HCT116 (cell line): ENCODE results near the gene SLC25A18. TPM values are rescaled to one million over a fixed set of nuclear protein-coding genes. Genes with fewer than 3 reads are reported as not detected.
"Not testable (repeated sequence)": the region's sequence is repeated elsewhere in the genome, so short reads cannot be mapped to it uniquely, and the experiment has no call there.

Source experiments
- ATAC-seq: fragments of 200-7000 bp; cut with Tn5 transposase; 2 replicates; pipeline ENCODE4 v1.9.1; 2020; ENCODE audit warnings: mild to moderate bottlenecking, moderate library complexity
- BruUV-seq: library from RNA; stranded (reverse); fragments of 400-500 nt; replicated peaks from 2 replicates; lab custom pipeline; 2021; lab: Mats Ljungman, UMichigan
- CTCF ChIA-PET: fragments of 300-600 bp; sonication (Branson Sonifier 250); formaldehyde crosslinking; loops from one replicate; lab custom pipeline; 2021; ENCODE audit warnings: antibody characterized with exemption; lab: Charles Lee
- POLR2A ChIA-PET: fragments of 300-600, 350-600 bp; sonication (Branson Sonifier 250); formaldehyde crosslinking; loops from one replicate; lab custom pipeline; 2021; ENCODE audit warnings: antibody characterized with exemption; lab: Charles Lee
- RAD21 ChIA-PET, 2 experiments: fragments of 300-600 bp; sonication (Branson Sonifier 250); formaldehyde crosslinking; loops; one replicate each; lab custom pipeline; 2023; ENCODE audit warnings: low total read pairs in 2 of 2; ENCODE audit not compliant: uncharacterized antibody in 2 of 2, unreplicated experiment in 2 of 2, low non-redundant PET in 1 of 2; lab: Charles Lee
- DNase-seq: peaks from one replicate; pipeline ENCODE4 v3.0.0-alpha.2; 2010; ENCODE audit warnings: low read depth, low spot score
- H2AFZ ChIP-seq: fragments of 200-600 bp; shearing (Covaris generic), sonication (generic); 2 replicates; pipeline ENCODE4 v1.6.1; 2017; ENCODE audit warnings: low read depth, mixed run types, mixed read lengths, antibody characterized with exemption, low read length; ENCODE audit not compliant: poor library complexity, severe bottlenecking
- H3K27ac ChIP-seq: 2 replicates; pipeline ENCODE4 v1.5.1; 2012; ENCODE audit warnings: low read depth, low read length
- H3K27me3 ChIP-seq: fragments of 200-600 bp; sonication (generic); 2 replicates; pipeline ENCODE4 v1.6.1; 2016; ENCODE audit warnings: mixed run types, low read length, mixed read lengths; ENCODE audit not compliant: insufficient read depth
- H3K36me3 ChIP-seq, 2 experiments: fragments of 200-500 bp in 1 of 2; fragments of 200-600 bp in 1 of 2; sonication (Bioruptor generic) in 1 of 2; sonication (generic) in 1 of 2; 2 replicates each; pipeline versions ENCODE4 v1.5.1 to v1.6.1; 2014 to 2016; ENCODE audit warnings: low read length in 2 of 2, inconsistent platforms in 1 of 2, mixed read lengths in 1 of 2, mixed run types in 1 of 2; ENCODE audit not compliant: insufficient read depth in 2 of 2, control insufficient read depth in 1 of 2
- H3K4me1 ChIP-seq, 2 experiments: fragments of 200-600 bp in 1 of 2; sonication (generic) in 1 of 2; 2 replicates each; pipeline versions ENCODE4 v1.5.1 to v1.6.1; 2012 to 2017; ENCODE audit warnings: low read length in 2 of 2, inconsistent platforms in 1 of 2, mild to moderate bottlenecking in 1 of 2, mixed read lengths in 1 of 2, mixed run types in 1 of 2, moderate library complexity in 1 of 2; ENCODE audit not compliant: insufficient read depth in 2 of 2, control insufficient read depth in 1 of 2
- H3K4me2 ChIP-seq: fragments of 200-600 bp; sonication (generic); 2 replicates; pipeline ENCODE4 v1.6.1; 2017; ENCODE audit warnings: mixed run types, low read length, mixed read lengths
- H3K4me3 ChIP-seq, 2 experiments: fragments of 200-600 bp in 1 of 2; sonication (generic) in 1 of 2; replicated peaks in 1 of 2; 2 replicates each; pipeline ENCODE4 v1.5.1; 2011 to 2016; ENCODE audit warnings: low read length in 2 of 2, control low read depth in 1 of 2, low read depth in 1 of 2, mild to moderate bottlenecking in 1 of 2, mixed read lengths in 1 of 2, mixed run types in 1 of 2
- H3K79me2 ChIP-seq: fragments of 200-600 bp; sonication (generic); 2 replicates; pipeline ENCODE4 v1.6.1; 2017; ENCODE audit warnings: mild to moderate bottlenecking, mixed run types, low read length, moderate library complexity, mixed read lengths; ENCODE audit not compliant: insufficient read depth
- H3K9ac ChIP-seq: fragments of 200-600 bp; sonication (generic); 2 replicates; pipeline ENCODE4 v1.6.1; 2016; ENCODE audit warnings: low read length, mixed read lengths
- H3K9me2 ChIP-seq: fragments of 200-600 bp; sonication (generic), shearing (Covaris generic); 2 replicates; pipeline ENCODE4 v1.6.1; 2017; ENCODE audit warnings: mixed run types, mild to moderate bottlenecking, moderate library complexity; ENCODE audit not compliant: insufficient read depth
- H3K9me3 ChIP-seq, 2 experiments: fragments of 200-500 bp in 1 of 2; fragments of 200-600 bp in 1 of 2; sonication (Bioruptor generic) in 1 of 2; sonication (generic) in 1 of 2; 2 replicates each; pipeline ENCODE4 v1.6.1; 2014 to 2017; ENCODE audit warnings: low read length in 2 of 2, mixed read lengths in 2 of 2, inconsistent platforms in 1 of 2, low read depth in 1 of 2, mild to moderate bottlenecking in 1 of 2, mixed run types in 1 of 2, moderate library complexity in 1 of 2; ENCODE audit not compliant: control insufficient read depth in 1 of 2, insufficient read depth in 1 of 2
- H4K20me1 ChIP-seq: fragments of 200-600 bp; sonication (generic), shearing (Covaris generic); 2 replicates; pipeline ENCODE4 v1.6.1; 2017; ENCODE audit warnings: mixed run types, mild to moderate bottlenecking, moderate library complexity; ENCODE audit not compliant: insufficient read depth
- EZH2 ChIP-seq: fragments of 200-600 bp; sonication (generic); IDR thresholded peaks from 2 replicates; pipeline ENCODE4 v1.6.1; 2017; ENCODE audit warnings: antibody characterized with exemption, mixed run types
- FOSL1 ChIP-seq: IDR thresholded peaks from 2 replicates; pipeline ENCODE4 v1.6.1; 2012; ENCODE audit warnings: low read depth
- POLR2A ChIP-seq: IDR thresholded peaks from 2 replicates; pipeline ENCODE4 v1.7.0; 2011; ENCODE audit warnings: borderline replicate concordance; ENCODE audit not compliant: insufficient read depth, insufficient read length; ENCODE audit errors: extremely low read depth
- SP1 ChIP-seq: IDR thresholded peaks from 2 replicates; pipeline ENCODE4 v1.6.1; 2012; ENCODE audit warnings: low read depth
- SRF ChIP-seq: IDR thresholded peaks from 2 replicates; pipeline ENCODE4 v1.6.1; 2012; ENCODE audit warnings: low read depth
- intact Hi-C: fragments of 100-400 bp; cut with micrococcal nuclease; formaldehyde crosslinking; loops from 2 replicates; pipeline ENCODE4 v1.10.0; 2022
- total RNA-seq: library from RNA; stranded (reverse); gene quantifications from one replicate; pipeline ENCODE4 v1.2.1, GENCODE V29; 2021; ENCODE audit not compliant: unreplicated experiment
- TF ChIP-seq, protein P1 (sequence below): IDR thresholded peaks from 2 replicates; pipeline ENCODE4 v1.6.1; 2012; ENCODE audit warnings: low read depth

SLC25A18 gene
- total RNA-seq, 1 experiment from 2014 or later: not detected

DNA sequence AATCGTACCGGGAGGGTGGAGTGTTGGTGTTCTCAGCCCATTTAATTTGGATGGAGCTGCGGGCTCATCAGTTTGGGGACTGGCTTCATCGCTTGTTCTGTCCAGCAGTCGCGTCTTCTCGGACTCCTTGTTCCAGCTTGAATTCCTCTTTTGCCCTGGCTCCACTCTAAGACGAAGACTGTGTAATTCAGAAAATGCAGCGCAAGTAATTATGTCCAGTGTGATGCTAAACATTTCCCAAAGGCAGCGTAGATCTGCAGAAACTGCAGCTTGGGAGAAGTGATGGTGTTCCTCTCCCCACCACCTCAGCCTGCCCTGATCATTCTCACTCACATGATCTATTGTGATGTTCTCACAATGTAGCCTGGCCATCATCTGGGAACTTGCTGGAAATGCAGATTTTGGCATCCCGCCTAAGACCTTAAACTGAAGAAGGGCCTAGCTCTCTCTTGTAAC, 666 bp downstream of the SLC25A18 start:
- no peak for TF ChIP-seq FOSL1
- no peak for TF ChIP-seq EZH2
- TF ChIP-seq SP1: no peak
- TF ChIP-seq POLR2A: no peak
- TF ChIP-seq SRF: no peak
- TF ChIP-seq, protein P1, sequence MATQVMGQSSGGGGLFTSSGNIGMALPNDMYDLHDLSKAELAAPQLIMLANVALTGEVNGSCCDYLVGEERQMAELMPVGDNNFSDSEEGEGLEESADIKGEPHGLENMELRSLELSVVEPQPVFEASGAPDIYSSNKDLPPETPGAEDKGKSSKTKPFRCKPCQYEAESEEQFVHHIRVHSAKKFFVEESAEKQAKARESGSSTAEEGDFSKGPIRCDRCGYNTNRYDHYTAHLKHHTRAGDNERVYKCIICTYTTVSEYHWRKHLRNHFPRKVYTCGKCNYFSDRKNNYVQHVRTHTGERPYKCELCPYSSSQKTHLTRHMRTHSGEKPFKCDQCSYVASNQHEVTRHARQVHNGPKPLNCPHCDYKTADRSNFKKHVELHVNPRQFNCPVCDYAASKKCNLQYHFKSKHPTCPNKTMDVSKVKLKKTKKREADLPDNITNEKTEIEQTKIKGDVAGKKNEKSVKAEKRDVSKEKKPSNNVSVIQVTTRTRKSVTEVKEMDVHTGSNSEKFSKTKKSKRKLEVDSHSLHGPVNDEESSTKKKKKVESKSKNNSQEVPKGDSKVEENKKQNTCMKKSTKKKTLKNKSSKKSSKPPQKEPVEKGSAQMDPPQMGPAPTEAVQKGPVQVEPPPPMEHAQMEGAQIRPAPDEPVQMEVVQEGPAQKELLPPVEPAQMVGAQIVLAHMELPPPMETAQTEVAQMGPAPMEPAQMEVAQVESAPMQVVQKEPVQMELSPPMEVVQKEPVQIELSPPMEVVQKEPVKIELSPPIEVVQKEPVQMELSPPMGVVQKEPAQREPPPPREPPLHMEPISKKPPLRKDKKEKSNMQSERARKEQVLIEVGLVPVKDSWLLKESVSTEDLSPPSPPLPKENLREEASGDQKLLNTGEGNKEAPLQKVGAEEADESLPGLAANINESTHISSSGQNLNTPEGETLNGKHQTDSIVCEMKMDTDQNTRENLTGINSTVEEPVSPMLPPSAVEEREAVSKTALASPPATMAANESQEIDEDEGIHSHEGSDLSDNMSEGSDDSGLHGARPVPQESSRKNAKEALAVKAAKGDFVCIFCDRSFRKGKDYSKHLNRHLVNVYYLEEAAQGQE: no peak

DNA sequence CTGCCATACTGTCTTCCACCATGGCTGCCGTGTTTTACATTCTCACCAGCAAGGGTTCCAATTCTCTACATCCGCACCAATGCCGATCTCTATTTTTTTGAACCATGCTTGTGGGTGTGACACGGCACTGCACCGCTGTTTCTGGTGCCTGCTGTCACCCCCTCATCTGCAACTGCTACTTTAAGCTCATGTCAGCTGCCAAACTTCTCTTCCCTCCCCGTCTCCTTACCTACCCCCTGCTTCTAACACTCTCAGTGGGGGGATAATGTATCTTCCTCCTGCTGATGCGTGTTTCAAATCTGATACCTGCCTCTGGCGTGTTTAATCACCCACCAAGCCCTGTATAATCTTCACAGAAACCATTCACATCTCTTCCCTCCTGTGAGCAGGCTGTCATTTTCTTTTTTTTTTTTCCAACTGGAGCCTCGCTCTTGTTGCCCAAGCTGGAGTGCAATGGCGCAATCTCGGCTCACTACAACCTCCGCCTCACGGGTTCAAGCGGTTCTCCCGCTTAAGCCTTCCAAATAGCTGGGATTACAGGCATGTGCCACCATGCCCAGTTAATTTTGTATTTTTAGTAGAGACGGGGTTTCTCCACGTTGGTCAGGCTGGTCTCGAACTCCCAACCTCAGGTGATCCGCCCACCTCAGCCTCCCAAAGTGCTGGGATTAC, 2.9 kb downstream of the SLC25A18 start:
- ATAC-seq: not testable (repeated sequence)

More for the DNA sequence above, 666 bp downstream of the SLC25A18 start:
- H3K27ac ChIP-seq: no peak overlapping the region
- no peaks in the 10 kb centered on the region for H4K20me1 ChIP-seq
- H2AFZ ChIP-seq: no peak overlapping the region
- no peaks in the 10 kb centered on the region for H3K36me3 ChIP-seq
- intact Hi-C loops: no loop called here
- ChIA-PET POLR2A (no interaction called here), CTCF (interaction anchor here (1.3 kb wide), 1 partner anchor 221 kb away, joined by 3 read pairs; no protein-coding TSS in a partner anchor), RAD21 (no interaction called here)
- H3K27me3 ChIP-seq: no peaks in the 10 kb centered on the region
- BruUV-seq: no TSS peak
- no peak overlapping the region for H3K4me2 ChIP-seq
- H3K9me2 ChIP-seq: no peaks in the 10 kb centered on the region
- no peaks in the 10 kb centered on the region for H3K4me1 ChIP-seq
- H3K9me3 ChIP-seq: no peaks in the 10 kb centered on the region
- ATAC-seq (no peak), DNase-seq (no peak)
- no peak overlapping the region for H3K4me3 ChIP-seq
- H3K79me2 ChIP-seq: no peaks in the 10 kb centered on the region
- H3K9ac ChIP-seq: no peak overlapping the region

More for the DNA sequence above, 2.9 kb downstream of the SLC25A18 start:
- H3K36me3 ChIP-seq, DNase-seq, intact Hi-C loops, H3K4me1 ChIP-seq, H3K27ac ChIP-seq, H2AFZ ChIP-seq, H3K9ac ChIP-seq, H4K20me1 ChIP-seq, H3K27me3 ChIP-seq, H3K4me2 ChIP-seq, H3K4me3 ChIP-seq, BruUV-seq, RAD21 ChIA-PET, POLR2A ChIA-PET, CTCF ChIA-PET, H3K79me2 ChIP-seq, H3K9me2 ChIP-seq, H3K9me3 ChIP-seq: not testable (repeated sequence)
